Measurements from ENCODE around the gene CTPS2.

Gene CTPS2

DNA sequence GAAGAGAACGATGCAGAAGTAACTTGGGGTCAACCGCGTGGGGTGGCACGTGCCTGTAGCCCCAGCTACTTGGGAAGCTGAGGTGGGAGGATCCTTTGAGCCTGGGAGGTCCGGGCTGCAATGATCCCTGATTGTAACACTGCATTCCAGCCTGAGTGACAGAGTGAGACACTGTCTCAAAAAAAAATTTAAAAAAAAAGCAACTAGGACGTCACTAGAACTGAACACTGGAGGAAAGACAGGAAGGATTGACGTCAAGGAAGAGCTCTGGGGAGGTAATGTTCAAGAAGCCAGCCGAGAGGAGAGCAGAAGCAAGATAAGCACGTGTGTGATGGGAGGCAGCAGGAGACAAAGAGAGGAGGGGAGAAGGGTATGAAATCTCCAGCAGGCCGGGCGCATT, 33.8 kb downstream of the CTPS2 start:
- Histone ChIP-seq H3K9me2 (ENCODE audit: low read depth, low read length) (no peaks in the 10 kb centered on the region), H3K79me2 (ENCODE audit: insufficient read depth, low read length) (no peaks in the 10 kb centered on the region), H3K4me1 (ENCODE audit: insufficient read depth, low read length, severe bottlenecking) (no peaks in the 10 kb centered on the region), H3K27me3 (ENCODE audit: insufficient read depth, low read length) (no peaks in the 10 kb centered on the region), H3K27ac (ENCODE audit: low read depth, low read length, poor library complexity, severe bottlenecking) (no peak overlapping the region), H3K4me3 (ENCODE audit: low read depth, low read length, poor library complexity, severe bottlenecking) (no peak overlapping the region), H3K36me3 (ENCODE audit: insufficient read depth, low read length) (peaks cover 68% of the 10 kb centered on the region), H2AFZ (ENCODE audit: low read length) (no peak overlapping the region), H3K9me3 (ENCODE audit: low read length) (no peaks in the 10 kb centered on the region), H3F3A (ENCODE audit: insufficient read depth, low read length) (no peaks in the 10 kb centered on the region), H4K20me1 (ENCODE audit: insufficient read depth, low read length) (no peaks in the 10 kb centered on the region), H3K4me2 (ENCODE audit: low read length) (no peak overlapping the region), H3K9ac (ENCODE audit: low read length) (no peak overlapping the region)
- TF ChIP-seq, protein P1, sequence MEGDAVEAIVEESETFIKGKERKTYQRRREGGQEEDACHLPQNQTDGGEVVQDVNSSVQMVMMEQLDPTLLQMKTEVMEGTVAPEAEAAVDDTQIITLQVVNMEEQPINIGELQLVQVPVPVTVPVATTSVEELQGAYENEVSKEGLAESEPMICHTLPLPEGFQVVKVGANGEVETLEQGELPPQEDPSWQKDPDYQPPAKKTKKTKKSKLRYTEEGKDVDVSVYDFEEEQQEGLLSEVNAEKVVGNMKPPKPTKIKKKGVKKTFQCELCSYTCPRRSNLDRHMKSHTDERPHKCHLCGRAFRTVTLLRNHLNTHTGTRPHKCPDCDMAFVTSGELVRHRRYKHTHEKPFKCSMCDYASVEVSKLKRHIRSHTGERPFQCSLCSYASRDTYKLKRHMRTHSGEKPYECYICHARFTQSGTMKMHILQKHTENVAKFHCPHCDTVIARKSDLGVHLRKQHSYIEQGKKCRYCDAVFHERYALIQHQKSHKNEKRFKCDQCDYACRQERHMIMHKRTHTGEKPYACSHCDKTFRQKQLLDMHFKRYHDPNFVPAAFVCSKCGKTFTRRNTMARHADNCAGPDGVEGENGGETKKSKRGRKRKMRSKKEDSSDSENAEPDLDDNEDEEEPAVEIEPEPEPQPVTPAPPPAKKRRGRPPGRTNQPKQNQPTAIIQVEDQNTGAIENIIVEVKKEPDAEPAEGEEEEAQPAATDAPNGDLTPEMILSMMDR (IDR thresholded peaks at IDR 0.05; ENCODE audit: low read length), result no peak
- TF ChIP-seq EZH2 (IDR thresholded peaks at IDR 0.05; ENCODE audit: borderline replicate concordance, low read length), result no peak

DNA sequence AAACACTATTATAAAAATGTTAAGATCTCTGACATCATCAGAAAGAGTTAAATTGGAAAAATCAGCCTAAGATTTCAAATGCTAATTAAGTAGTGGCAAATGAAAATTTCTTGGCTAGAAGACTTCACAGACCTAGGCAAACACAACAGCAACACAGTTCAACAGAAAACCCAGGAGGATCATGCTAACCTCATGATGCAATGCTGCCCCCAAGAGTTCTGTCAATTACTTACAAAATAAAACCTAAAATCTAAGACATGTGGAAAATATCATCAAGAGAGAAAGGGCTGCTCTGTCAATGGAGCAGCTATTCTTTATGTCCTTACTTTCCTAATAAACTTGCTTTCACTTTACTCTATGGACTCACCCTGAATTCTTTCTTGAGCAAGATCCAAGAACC, 41.5 kb downstream of the CTPS2 start:
- Histone ChIP-seq H4K20me1 (ENCODE audit: insufficient read depth, low read length) (no peaks in the 10 kb centered on the region), H3K9me2 (ENCODE audit: low read depth, low read length) (no peaks in the 10 kb centered on the region), H3F3A (ENCODE audit: insufficient read depth, low read length) (no peaks in the 10 kb centered on the region), H3K27ac (ENCODE audit: low read depth, low read length, poor library complexity, severe bottlenecking) (no peak overlapping the region), H2AFZ (ENCODE audit: low read length) (no peak overlapping the region), H3K9ac (ENCODE audit: low read length) (no peak overlapping the region), H3K9me3 (ENCODE audit: low read length) (no peaks in the 10 kb centered on the region), H3K27me3 (ENCODE audit: insufficient read depth, low read length) (no peaks in the 10 kb centered on the region), H3K4me2 (ENCODE audit: low read length) (no peak overlapping the region), H3K4me1 (ENCODE audit: insufficient read depth, low read length, severe bottlenecking) (no peaks in the 10 kb centered on the region), H3K79me2 (ENCODE audit: insufficient read depth, low read length) (no peaks in the 10 kb centered on the region), H3K4me3 (ENCODE audit: low read depth, low read length, poor library complexity, severe bottlenecking) (no peak overlapping the region), H3K36me3 (ENCODE audit: insufficient read depth, low read length) (peaks cover 64% of the 10 kb centered on the region)
- no peak for TF ChIP-seq EZH2 (IDR thresholded peaks at IDR 0.05; ENCODE audit: borderline replicate concordance, low read length)
- TF ChIP-seq, protein P1 (IDR thresholded peaks at IDR 0.05; ENCODE audit: low read length), result peak; percentile 27; the same call in 1 of the 2 replicates

DNA sequence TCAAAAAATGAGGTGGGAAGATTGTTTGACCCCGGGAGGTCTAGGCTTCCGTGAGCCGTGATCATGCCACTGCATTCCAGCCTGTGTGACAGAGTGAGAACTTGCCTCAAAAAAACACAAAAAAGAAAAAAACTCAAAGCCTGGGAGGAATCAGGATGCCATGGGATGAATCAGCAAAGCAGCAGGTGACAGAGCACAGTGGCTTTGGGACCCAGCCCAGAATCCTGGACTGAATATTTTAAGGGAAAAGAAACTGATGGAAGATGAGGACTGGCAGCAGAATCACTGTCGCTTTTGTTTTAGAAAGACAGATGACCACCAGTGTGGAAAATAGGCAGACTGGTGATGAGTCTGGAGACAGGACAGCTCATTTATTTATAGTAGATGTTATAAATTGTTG, 45.9 kb downstream of the CTPS2 start:
- Histone ChIP-seq H3K9ac (ENCODE audit: low read length) (no peak overlapping the region), H3K27ac (ENCODE audit: low read depth, low read length, poor library complexity, severe bottlenecking) (no peak overlapping the region), H2AFZ (ENCODE audit: low read length) (no peak overlapping the region), H3K9me2 (ENCODE audit: low read depth, low read length) (no peaks in the 10 kb centered on the region), H3K27me3 (ENCODE audit: insufficient read depth, low read length) (no peaks in the 10 kb centered on the region), H3K79me2 (ENCODE audit: insufficient read depth, low read length) (no peaks in the 10 kb centered on the region), H3K4me1 (ENCODE audit: insufficient read depth, low read length, severe bottlenecking) (no peaks in the 10 kb centered on the region), H3K4me2 (ENCODE audit: low read length) (no peak overlapping the region), H4K20me1 (ENCODE audit: insufficient read depth, low read length) (no peaks in the 10 kb centered on the region), H3K36me3 (ENCODE audit: insufficient read depth, low read length) (peaks cover 67% of the 10 kb centered on the region), H3K9me3 (ENCODE audit: low read length) (no peaks in the 10 kb centered on the region), H3K4me3 (ENCODE audit: low read depth, low read length, poor library complexity, severe bottlenecking) (no peak overlapping the region), H3F3A (ENCODE audit: insufficient read depth, low read length) (no peaks in the 10 kb centered on the region)
- TF ChIP-seq, protein P1 (IDR thresholded peaks at IDR 0.05; ENCODE audit: low read length), result no peak
- no peak for TF ChIP-seq EZH2 (IDR thresholded peaks at IDR 0.05; ENCODE audit: borderline replicate concordance, low read length)

Data from OCI-LY1 (cell line).